Fibroblast of the aortic adventitia (primary cell): ENCODE measurements around the gene MYL6B. TPM values are rescaled to one million over a fixed set of nuclear protein-coding genes. Genes with fewer than 3 reads are reported as not detected.

ENCODE experiments used
- DNase-seq: peaks from one replicate; pipeline ENCODE4 v3.0.0-alpha.2; 2010; ENCODE audit warnings: low read depth
- H3K4me3 ChIP-seq: 2 replicates; pipeline ENCODE4 v1.5.1; 2011; ENCODE audit warnings: low read depth, mild to moderate bottlenecking, control low read depth, low read length, moderate library complexity
- total RNA-seq: library from RNA; depleted of rRNA; stranded (reverse); fragments of >200 nt; gene quantifications from 2 replicates; pipeline ENCODE4 v1.2.3, GENCODE V29; 2012; ENCODE audit warnings: low replicate concordance
- TF ChIP-seq, protein P1 (sequence below): IDR thresholded peaks from 2 replicates; pipeline ENCODE4 v1.5.1; 2011; ENCODE audit warnings: mild to moderate bottlenecking, low read length, control low read depth, inconsistent platforms; ENCODE audit not compliant: insufficient read depth

Gene MYL6B
- total RNA-seq, 1 donor, result 74.2 TPM

DNA sequence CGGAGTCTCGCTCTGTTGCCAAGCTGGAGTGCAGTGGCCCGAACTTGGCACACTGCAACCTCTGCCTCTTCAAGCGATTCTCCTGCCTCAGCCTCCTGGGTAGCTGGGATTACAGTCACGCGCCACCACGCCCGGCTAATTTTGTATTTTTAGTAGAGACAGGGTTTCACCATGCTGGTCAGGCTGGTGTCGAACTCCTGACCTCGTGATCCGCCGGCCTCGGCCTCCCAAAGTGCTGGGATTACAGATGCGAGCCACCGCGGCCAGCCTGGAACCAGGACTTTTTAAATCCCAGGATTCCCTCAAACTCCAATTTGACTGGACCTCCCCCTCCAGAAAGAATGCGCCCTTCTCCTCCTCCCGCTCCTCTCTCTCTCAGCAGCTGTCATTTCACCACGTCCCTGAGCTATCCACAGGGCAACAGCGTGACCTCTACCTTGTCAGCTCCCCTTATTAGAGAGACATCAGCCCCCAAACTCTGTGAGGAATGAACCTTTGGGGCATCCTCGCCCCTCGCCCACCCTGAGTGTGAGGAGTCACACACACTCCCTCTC, 22.4 kb upstream of the MYL6B start:
- peak overlapping the region; percentile 96 for H3K4me3 ChIP-seq
- no peak for DNase-seq
- TF ChIP-seq, protein P1, sequence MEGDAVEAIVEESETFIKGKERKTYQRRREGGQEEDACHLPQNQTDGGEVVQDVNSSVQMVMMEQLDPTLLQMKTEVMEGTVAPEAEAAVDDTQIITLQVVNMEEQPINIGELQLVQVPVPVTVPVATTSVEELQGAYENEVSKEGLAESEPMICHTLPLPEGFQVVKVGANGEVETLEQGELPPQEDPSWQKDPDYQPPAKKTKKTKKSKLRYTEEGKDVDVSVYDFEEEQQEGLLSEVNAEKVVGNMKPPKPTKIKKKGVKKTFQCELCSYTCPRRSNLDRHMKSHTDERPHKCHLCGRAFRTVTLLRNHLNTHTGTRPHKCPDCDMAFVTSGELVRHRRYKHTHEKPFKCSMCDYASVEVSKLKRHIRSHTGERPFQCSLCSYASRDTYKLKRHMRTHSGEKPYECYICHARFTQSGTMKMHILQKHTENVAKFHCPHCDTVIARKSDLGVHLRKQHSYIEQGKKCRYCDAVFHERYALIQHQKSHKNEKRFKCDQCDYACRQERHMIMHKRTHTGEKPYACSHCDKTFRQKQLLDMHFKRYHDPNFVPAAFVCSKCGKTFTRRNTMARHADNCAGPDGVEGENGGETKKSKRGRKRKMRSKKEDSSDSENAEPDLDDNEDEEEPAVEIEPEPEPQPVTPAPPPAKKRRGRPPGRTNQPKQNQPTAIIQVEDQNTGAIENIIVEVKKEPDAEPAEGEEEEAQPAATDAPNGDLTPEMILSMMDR, result no peak

DNA sequence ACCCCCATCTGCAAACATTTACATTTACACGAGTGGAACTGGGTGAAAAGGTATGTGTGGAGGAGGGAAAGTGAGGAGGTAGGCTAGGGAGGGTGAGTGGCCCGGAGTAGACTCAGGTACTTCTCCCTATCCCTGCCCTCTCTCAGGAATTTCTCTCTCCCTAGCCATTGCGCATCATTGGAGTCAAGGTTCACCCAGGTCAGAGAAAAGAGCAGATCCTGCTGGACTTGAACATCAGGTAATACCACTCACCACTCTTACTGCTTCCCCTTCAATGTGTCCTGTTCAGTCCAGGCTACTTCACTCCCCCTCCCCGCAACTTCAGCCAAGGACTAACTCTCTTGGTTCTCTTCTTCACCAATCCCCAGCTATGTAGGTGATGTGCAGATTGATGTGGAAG, 21.5 kb upstream of the MYL6B start:
- no peak overlapping the region for H3K4me3 ChIP-seq
- TF ChIP-seq, protein P1, result no peak
- no peak for DNase-seq

DNA sequence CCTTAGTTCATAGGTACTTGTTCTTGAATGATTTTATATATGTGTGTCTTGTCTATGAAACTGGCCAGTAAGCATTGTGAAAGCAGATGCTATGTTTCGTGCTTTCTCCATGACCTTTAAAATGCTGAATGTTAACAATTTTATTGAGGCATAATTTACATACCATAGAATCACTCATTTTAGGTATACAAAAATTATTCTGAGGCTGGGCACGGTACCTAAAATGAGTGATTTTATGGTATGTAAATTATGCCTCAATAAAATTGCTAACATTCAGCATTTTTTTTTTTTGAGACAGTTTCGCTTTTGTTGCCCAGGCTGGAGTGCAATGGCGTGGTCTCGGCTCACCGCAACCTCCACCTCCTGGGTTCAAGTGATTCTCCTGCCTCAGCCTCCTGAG, 17.5 kb upstream of the MYL6B start:
- no peak overlapping the region for H3K4me3 ChIP-seq
- TF ChIP-seq, protein P1, result no peak
- no peak for DNase-seq

DNA sequence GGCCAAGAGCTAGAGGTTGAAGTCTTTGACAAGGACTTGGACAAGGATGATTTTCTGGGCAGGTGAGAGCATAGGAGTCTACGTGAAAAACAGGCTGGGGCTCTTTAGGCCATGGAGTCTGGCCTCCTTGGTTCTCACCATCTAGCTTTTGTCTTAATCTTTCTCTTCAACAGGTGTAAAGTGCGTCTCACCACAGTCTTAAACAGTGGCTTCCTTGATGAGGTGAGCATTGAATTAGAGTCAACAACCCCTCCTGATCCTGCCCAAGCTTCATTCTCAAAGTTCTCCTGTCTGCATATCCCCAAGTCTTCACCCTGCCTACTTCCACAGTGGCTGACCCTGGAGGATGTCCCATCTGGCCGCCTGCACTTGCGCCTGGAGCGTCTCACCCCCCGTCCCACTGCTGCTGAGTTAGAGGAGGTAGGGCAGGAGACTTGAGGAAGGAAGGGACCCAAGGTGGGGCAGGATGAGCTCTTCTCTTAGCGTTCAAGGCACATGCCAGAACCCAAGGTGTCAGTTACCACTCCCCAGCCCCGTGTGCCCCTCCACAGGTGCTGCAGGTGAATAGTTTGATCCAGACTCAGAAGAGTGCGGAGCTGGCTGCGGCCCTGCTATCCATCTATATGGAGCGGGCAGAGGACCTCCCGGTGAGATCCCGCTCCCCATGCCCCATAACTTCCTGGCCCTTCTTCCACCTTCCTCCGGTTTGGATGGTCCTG, 14.4 kb upstream of the MYL6B start:
- TF ChIP-seq, protein P1, result no peak
- H3K4me3 ChIP-seq, result no peak overlapping the region
- DNase-seq, result no peak

DNA sequence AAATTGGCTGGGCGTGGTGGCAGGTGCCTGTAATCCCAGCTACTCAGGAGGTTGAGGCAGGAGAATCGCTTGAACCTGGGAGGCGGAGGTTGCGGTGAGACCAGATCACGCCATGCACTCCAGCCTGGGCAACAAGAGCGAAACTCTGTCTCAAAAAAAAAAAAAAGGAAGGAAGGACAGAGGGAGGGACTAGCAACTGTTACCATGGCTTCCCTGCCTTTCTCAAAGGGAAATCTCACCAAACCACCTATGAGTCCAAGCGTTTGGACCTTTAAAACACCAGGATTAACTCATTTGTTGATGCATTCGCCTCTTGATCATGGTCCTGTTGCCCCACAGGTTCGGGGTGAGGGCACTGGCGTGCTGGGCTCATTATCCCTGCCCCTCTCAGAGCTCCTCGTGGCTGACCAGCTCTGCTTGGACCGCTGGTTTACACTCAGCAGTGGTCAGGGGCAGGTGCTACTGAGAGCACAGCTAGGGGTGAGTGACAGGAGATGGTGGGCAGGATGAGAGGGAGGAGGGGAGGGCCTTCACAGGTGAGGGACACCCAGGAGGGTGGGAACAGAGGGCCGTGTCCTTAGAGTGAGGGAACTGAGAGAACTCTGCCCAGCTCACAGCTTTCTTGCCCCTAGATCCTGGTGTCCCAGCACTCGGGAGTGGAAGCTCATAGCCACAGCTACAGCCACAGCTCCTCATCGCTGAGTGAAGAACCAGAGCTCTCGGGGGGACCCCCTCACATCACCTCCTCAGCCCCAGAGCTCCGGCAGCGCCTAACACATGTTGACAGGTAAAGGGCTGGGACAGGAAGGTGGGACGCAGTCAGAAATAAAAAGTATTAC, 10.2 kb upstream of the MYL6B start:
- H3K4me3 ChIP-seq, result no peak overlapping the region
- no peak for DNase-seq
- TF ChIP-seq, protein P1, result no peak

DNA sequence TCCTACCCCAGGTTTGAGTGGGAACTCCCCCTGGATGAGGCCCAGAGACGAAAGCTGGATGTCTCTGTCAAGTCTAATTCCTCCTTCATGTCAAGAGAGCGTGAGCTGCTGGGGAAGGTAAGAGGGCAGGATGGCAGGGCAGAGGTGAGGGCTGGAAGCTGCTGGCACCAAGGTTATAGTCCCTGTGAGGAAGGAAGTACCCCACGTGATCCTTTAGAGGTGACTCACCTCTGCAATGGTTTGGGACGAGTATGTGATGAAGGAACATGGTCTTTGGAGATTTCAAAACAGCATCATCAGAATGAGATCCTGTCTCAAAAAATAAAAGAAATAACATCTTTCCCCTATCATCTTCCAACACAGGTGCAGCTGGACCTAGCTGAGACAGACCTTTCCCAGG, 9.2 kb upstream of the MYL6B start:
- no peak overlapping the region for H3K4me3 ChIP-seq
- DNase-seq, result no peak
- TF ChIP-seq, protein P1, result no peak
